ENCODE data around the gene TNFRSF4.

DNA sequence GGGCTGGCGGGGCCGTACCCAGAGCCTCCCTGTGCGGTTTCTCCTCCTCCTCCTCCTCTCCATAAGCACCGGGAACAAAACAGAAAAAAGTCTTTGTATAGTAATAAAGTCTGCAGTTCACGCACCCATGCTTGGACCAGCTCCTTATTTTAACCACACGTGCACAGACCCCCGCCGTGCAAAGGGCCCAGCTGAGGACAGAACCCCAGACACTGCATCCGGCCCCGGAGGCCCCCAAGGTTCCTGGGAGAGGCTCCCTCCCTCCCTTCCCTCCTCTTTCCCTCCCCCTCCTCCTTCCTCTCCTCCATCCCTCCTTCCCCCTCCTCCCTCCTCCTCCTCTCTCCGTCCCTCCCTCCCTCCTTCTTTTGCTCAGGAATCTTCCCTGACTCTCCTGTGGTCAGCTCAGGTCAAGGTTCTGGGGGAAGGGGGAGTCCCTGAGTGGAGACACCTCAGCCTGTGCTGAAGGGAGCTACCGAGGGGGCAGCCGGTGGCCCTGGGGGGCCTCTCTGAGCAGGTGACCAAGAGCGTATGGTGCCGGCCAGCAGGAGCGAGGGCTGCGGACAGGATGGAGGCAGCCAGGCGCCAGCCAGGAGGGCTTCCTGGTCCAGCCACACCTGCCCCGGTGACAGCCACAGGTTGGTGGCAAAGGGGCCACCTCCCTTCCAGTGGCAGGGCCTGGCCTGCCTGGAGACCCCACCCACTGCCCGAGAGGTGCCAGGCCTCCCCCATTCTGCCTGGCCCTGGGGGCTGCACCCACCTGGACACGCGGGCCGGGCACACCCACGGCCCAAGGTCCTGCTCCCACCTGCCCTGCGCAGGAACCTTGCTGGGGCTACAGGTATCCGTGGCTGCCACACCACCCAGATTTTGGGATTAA, 43.5 kb downstream of the TNFRSF4 start:
- TF ChIP-seq EEA1 (CRISPR knock-in tag; IDR thresholded peaks at IDR 0.05; ENCODE audit: borderline replicate concordance): no peak
- TF ChIP-seq ZNF616 (CRISPR knock-in tag; IDR thresholded peaks at IDR 0.05; ENCODE audit: low read depth): no peak
- TF ChIP-seq NR2C2 (CRISPR knock-in tag; IDR thresholded peaks at IDR 0.05; ENCODE audit: borderline replicate concordance): no peak
- TF ChIP-seq, protein P1, sequence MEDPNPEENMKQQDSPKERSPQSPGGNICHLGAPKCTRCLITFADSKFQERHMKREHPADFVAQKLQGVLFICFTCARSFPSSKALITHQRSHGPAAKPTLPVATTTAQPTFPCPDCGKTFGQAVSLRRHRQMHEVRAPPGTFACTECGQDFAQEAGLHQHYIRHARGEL (CRISPR knock-in tag; IDR thresholded peaks at IDR 0.05): no peak
- TF ChIP-seq MAZ (IDR thresholded peaks at IDR 0.05; ENCODE audit: borderline replicate concordance, low read depth, low read length): no peak
- TF ChIP-seq MAZ (CRISPR knock-in tag; IDR thresholded peaks at IDR 0.05; ENCODE audit: low read depth): no peak
- TF ChIP-seq BRCA1 (CRISPR knock-in tag; IDR thresholded peaks at IDR 0.05): no peak
- no peak for TF ChIP-seq PAWR (CRISPR knock-in tag; IDR thresholded peaks at IDR 0.05; ENCODE audit: borderline replicate concordance)
- no peak for TF ChIP-seq ATF1 (CRISPR knock-in tag; IDR thresholded peaks at IDR 0.05)
- TF ChIP-seq ZFP41 (CRISPR knock-in tag; IDR thresholded peaks at IDR 0.05; ENCODE audit: borderline replicate concordance): no peak
